SU-DHL-6 (cell line): ENCODE data around the gene GABRG2.

Source experiments
- H2AFZ ChIP-seq: fragments of 200-600 bp; sonication (generic); 2 replicates; pipeline ENCODE4 v1.6.1; 2014; ENCODE audit warnings: low read depth, mild to moderate bottlenecking, moderate library complexity, mixed read lengths, antibody characterized with exemption, low read length; ENCODE audit not compliant: severe bottlenecking
- H3F3A ChIP-seq: fragments of 200-600 bp; shearing (Covaris generic); 2 replicates; pipeline ENCODE4 v1.6.0; 2016; ENCODE audit warnings: antibody characterized with exemption, mild to moderate bottlenecking; ENCODE audit not compliant: insufficient read depth
- H3K27ac ChIP-seq: fragments of 200-600 bp; sonication (generic); 2 replicates; pipeline ENCODE4 v1.5.1; 2016; ENCODE audit warnings: low read depth, mild to moderate bottlenecking, low read length, moderate library complexity, mixed read lengths
- H3K27me3 ChIP-seq: fragments of 200-600 bp; sonication (generic), shearing (Covaris generic); 2 replicates; pipeline ENCODE4 v1.6.0; 2014; ENCODE audit warnings: mild to moderate bottlenecking, low read length
- H3K36me3 ChIP-seq: fragments of 200-600 bp; sonication (generic); 2 replicates; pipeline ENCODE4 v1.6.1; 2014; ENCODE audit warnings: mild to moderate bottlenecking, low read length, mixed read lengths
- H3K4me2 ChIP-seq: fragments of 300-600, 200-600 bp; shearing (Covaris generic), sonication (generic); 2 replicates; pipeline ENCODE4 v1.6.0; 2014; ENCODE audit warnings: low read length, low read depth, mild to moderate bottlenecking; ENCODE audit not compliant: poor library complexity, severe bottlenecking
- H3K4me3 ChIP-seq: fragments of 200-600 bp; sonication (generic); 2 replicates; pipeline ENCODE4 v1.5.1; 2014; ENCODE audit warnings: antibody characterized with exemption, low read length, mild to moderate bottlenecking, mixed read lengths; ENCODE audit not compliant: insufficient read depth, poor library complexity, severe bottlenecking
- H3K79me2 ChIP-seq: fragments of 200-600 bp; sonication (generic); 2 replicates; pipeline ENCODE4 v1.6.1; 2014; ENCODE audit warnings: mild to moderate bottlenecking, low read length, moderate library complexity; ENCODE audit not compliant: insufficient read depth
- H3K9ac ChIP-seq: fragments of 200-600 bp; sonication (generic); 2 replicates; pipeline ENCODE4 v1.7.0; 2014; ENCODE audit warnings: mild to moderate bottlenecking, low read length
- H3K9me2 ChIP-seq: fragments of 200-600 bp; sonication (generic); replicated peaks from 2 replicates; pipeline ENCODE4 v1.6.1; 2014; ENCODE audit warnings: low read length; ENCODE audit not compliant: insufficient read depth
- H3K9me3 ChIP-seq: fragments of 200-600 bp; sonication (generic); 2 replicates; pipeline ENCODE4 v1.6.1; 2014; ENCODE audit warnings: low read length, mixed read lengths; ENCODE audit not compliant: insufficient read depth
- H4K20me1 ChIP-seq: fragments of 200-600 bp; sonication (generic); 2 replicates; pipeline ENCODE4 v1.6.1; 2014; ENCODE audit warnings: low read depth, mild to moderate bottlenecking, antibody characterized with exemption, low read length, moderate library complexity, mixed read lengths
- CTCF ChIP-seq: fragments of 200-600 bp; sonication (generic); IDR thresholded peaks from one replicate; pipeline ENCODE4 v1.5.1; 2017; ENCODE audit warnings: antibody characterized with exemption, mild to moderate bottlenecking, low read length, moderate library complexity; ENCODE audit not compliant: insufficient read depth, poor library complexity, severe bottlenecking
- EZH2phosphoT487 ChIP-seq: fragments of 200-600 bp; sonication (generic), shearing (Covaris generic); conservative IDR thresholded peaks from 2 replicates; pipeline ENCODE4 v1.6.1; 2018; ENCODE audit warnings: mild to moderate bottlenecking, antibody characterized with exemption, low read length, moderate library complexity, mixed read lengths

The GABRG2 gene

GRCh38 chr5:162078805-162079204 is 11.2 kb downstream of the GABRG2 start:
- H2AFZ ChIP-seq: no peak overlapping the region
- H3K27ac ChIP-seq: no peak overlapping the region
- no peaks in the 10 kb centered on the region for H3K9me3 ChIP-seq
- H4K20me1 ChIP-seq: no peaks in the 10 kb centered on the region
- no peaks in the 10 kb centered on the region for H3K79me2 ChIP-seq
- H3K4me2 ChIP-seq: no peak overlapping the region
- H3K9me2 ChIP-seq: no peaks in the 10 kb centered on the region
- H3K9ac ChIP-seq: no peak overlapping the region
- no peak overlapping the region for H3K4me3 ChIP-seq
- H3K36me3 ChIP-seq: no peaks in the 10 kb centered on the region
- no peaks in the 10 kb centered on the region for H3F3A ChIP-seq
- no peaks in the 10 kb centered on the region for H3K27me3 ChIP-seq
- TF ChIP-seq CTCF (no peak), EZH2phosphoT487 (no peak)

GRCh38 chr5:162091336-162091735 is 23.8 kb downstream of the GABRG2 start:
- Histone ChIP-seq H3K36me3 (no peaks in the 10 kb centered on the region), H2AFZ (no peak overlapping the region), H3F3A (no peaks in the 10 kb centered on the region), H3K27me3 (no peaks in the 10 kb centered on the region), H3K27ac (no peak overlapping the region), H3K4me3 (no peak overlapping the region), H4K20me1 (no peaks in the 10 kb centered on the region), H3K9ac (no peak overlapping the region), H3K9me2 (no peaks in the 10 kb centered on the region), H3K9me3 (no peaks in the 10 kb centered on the region), H3K79me2 (no peaks in the 10 kb centered on the region), H3K4me2 (no peak overlapping the region)
- TF ChIP-seq EZH2phosphoT487: no peak
- TF ChIP-seq CTCF: no peak

GRCh38 chr5:162096448-162096847 is 28.9 kb downstream of the GABRG2 start:
- Histone ChIP-seq H3F3A (no peaks in the 10 kb centered on the region), H3K27ac (no peak overlapping the region), H3K36me3 (no peaks in the 10 kb centered on the region), H3K9ac (no peak overlapping the region), H3K4me2 (no peak overlapping the region), H3K27me3 (no peaks in the 10 kb centered on the region), H3K9me3 (no peaks in the 10 kb centered on the region), H3K4me3 (no peak overlapping the region), H4K20me1 (no peaks in the 10 kb centered on the region), H2AFZ (no peak overlapping the region), H3K9me2 (no peaks in the 10 kb centered on the region), H3K79me2 (no peaks in the 10 kb centered on the region)
- TF ChIP-seq EZH2phosphoT487 (no peak), CTCF (no peak)
